WERI-Rb-1 (cell line): ENCODE results near the gene PRKCH.

ENCODE experiments used
- DNase-seq: peaks from one replicate; pipeline ENCODE4 v3.0.0-alpha.2; 2020
- H3K27ac ChIP-seq: fragments of 250-450 bp; sonication (Bioruptor Pico); 2 replicates; pipeline ENCODE4 v1.5.1; 2020; ENCODE audit warnings: mild to moderate bottlenecking, moderate library complexity
- H3K27me3 ChIP-seq: fragments of 250-450 bp; sonication (Bioruptor Pico); 2 replicates; pipeline ENCODE4 v1.5.1; 2021; ENCODE audit warnings: mild to moderate bottlenecking, low read depth, moderate library complexity; ENCODE audit not compliant: insufficient read depth, severe bottlenecking
- H3K36me3 ChIP-seq: fragments of 250-450 bp; sonication (Bioruptor Pico); 2 replicates; pipeline ENCODE4 v1.5.1; 2020; ENCODE audit warnings: mild to moderate bottlenecking, moderate library complexity
- H3K4me3 ChIP-seq: 2 replicates; pipeline ENCODE4 v1.5.1; 2011; ENCODE audit warnings: low read depth, mild to moderate bottlenecking, control low read depth, low read length
- H3K9me3 ChIP-seq: fragments of 250-450 bp; sonication (Bioruptor Pico); 2 replicates; pipeline ENCODE4 v1.5.1; 2021; ENCODE audit warnings: mild to moderate bottlenecking, moderate library complexity; ENCODE audit not compliant: severe bottlenecking
- TF ChIP-seq, protein P1 (sequence below): IDR thresholded peaks from 2 replicates; pipeline ENCODE4 v1.5.1; 2011; ENCODE audit warnings: low read depth, mild to moderate bottlenecking, control low read depth, inconsistent platforms, low read length

PRKCH gene

DNA sequence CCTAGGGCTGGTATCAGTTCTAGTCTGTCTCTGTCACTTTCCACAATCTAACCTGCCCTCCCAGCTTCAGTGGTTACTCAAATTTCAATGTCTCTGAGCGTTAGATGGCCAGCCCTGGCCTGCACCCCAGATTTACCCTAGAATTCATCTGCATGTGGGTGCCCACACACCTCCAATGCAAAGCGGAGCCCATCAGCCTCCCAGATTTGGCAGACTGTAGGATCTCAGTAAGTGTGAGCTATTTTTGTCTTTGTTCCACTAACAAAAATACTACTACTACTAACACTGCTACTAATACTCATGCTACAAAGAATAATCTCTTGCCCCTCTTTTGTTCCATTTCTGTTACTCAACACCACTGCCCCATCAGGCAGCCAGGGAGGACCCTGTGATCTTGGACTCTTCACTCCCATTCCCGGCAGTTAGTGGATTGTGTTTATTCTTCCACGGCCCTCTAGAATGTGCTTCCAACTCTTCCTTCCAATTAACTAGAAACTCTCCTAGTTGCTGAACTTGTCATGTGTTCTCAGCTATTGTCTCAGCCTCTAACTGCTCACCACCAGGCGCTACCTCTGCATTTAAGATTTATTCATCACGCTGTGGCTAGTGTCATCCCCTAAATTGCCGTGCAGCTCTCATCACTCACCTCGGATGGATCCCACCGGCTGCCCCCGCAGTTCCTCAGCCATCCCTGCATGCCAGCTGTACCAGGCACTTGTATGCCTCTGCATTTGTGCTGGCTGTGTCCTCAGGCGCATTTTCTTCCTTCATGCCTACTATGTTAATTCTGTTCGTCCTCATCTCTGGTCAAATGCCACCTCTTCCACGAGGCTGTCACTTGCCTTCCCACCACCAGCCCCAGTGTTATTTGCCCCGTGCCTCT lies 223.3 kb downstream of the PRKCH start:
- DNase-seq, result no peak
- H3K27me3 ChIP-seq, result no peaks in the 10 kb centered on the region
- no peak overlapping the region for H3K27ac ChIP-seq
- TF ChIP-seq, protein P1, sequence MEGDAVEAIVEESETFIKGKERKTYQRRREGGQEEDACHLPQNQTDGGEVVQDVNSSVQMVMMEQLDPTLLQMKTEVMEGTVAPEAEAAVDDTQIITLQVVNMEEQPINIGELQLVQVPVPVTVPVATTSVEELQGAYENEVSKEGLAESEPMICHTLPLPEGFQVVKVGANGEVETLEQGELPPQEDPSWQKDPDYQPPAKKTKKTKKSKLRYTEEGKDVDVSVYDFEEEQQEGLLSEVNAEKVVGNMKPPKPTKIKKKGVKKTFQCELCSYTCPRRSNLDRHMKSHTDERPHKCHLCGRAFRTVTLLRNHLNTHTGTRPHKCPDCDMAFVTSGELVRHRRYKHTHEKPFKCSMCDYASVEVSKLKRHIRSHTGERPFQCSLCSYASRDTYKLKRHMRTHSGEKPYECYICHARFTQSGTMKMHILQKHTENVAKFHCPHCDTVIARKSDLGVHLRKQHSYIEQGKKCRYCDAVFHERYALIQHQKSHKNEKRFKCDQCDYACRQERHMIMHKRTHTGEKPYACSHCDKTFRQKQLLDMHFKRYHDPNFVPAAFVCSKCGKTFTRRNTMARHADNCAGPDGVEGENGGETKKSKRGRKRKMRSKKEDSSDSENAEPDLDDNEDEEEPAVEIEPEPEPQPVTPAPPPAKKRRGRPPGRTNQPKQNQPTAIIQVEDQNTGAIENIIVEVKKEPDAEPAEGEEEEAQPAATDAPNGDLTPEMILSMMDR, result no peak
- H3K9me3 ChIP-seq, result no peaks in the 10 kb centered on the region
- H3K4me3 ChIP-seq, result no peak overlapping the region
- H3K36me3 ChIP-seq, result no peaks in the 10 kb centered on the region

DNA sequence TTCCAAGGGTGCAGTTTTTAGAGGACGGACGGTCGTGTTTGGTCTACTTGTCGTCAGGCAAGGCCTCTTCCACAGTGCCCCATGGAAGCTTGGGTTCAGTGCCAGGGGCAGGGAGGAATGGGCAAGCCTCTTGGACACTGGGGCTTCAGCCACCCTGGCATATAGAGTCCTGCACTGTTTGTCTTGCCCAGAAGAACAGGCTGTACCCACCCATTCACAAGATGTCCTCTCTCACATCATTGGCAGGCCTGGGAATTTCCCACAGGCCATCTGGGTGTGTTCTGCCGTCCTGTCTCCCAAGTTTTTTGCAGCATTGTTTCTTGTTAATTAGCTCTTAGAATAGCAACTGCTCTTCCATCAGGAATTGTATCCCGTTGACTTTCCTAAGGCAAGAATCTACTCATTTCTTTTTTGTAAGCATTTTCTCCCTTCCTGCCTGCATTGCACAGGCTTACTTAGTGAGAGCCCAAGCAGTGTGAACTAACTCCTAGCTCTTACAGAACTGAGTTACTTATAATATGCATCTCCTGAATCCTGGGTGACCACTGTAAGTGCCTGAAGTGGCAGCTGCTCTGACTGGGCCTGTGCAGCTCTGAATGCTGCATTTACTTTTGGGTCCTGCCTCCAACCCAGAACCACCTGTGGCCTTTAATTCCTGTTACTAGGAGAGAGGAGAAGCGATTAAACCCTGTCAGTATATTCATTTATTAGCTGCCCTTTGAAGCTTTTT lies 224.5 kb downstream of the PRKCH start:
- no peak for DNase-seq
- no peaks in the 10 kb centered on the region for H3K9me3 ChIP-seq
- TF ChIP-seq, protein P1, result no peak
- no peak overlapping the region for H3K4me3 ChIP-seq
- no peaks in the 10 kb centered on the region for H3K27me3 ChIP-seq
- no peaks in the 10 kb centered on the region for H3K36me3 ChIP-seq
- no peak overlapping the region for H3K27ac ChIP-seq

DNA sequence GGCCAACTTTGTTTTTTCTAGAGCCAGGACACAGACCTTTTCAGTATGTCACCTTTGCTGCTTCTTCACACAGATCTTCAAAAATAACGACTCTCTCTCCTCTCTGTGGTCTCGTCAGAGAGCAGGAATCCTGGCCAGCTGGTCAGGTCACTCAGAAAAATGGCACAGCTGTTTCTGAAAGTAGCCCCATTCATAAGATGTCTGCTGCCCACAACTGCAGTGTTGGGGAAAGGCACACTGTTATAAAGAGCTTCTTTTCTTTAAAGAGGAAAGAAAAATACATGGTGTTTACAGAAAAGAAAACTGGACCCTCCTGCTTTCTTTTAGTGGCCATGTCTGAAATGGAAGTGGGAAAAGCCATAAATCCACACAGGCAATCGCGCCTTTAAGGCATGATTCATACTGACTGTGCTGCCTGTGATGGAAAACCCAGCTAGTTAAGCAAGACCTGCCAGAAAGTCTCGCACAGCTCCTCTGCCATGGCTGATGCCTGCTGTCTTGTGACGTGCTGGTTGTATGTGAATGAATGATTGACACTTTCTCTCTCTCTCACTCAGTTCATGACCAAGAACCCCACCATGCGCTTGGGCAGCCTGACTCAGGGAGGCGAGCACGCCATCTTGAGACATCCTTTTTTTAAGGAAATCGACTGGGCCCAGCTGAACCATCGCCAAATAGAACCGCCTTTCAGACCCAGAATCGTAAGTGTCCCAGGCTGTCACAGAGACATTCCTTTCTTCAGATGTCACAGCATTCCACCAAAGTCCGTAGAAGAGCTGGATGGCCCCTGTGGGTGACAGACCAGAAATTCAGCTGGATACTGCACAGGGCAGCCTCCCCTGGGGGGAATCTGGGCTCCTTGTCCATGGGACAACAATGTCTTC lies 226.0 kb downstream of the PRKCH start:
- Histone ChIP-seq H3K36me3 (no peaks in the 10 kb centered on the region), H3K27me3 (no peaks in the 10 kb centered on the region), H3K4me3 (no peak overlapping the region), H3K9me3 (no peaks in the 10 kb centered on the region), H3K27ac (no peak overlapping the region)
- TF ChIP-seq, protein P1, result no peak
- DNase-seq, result no peak

DNA sequence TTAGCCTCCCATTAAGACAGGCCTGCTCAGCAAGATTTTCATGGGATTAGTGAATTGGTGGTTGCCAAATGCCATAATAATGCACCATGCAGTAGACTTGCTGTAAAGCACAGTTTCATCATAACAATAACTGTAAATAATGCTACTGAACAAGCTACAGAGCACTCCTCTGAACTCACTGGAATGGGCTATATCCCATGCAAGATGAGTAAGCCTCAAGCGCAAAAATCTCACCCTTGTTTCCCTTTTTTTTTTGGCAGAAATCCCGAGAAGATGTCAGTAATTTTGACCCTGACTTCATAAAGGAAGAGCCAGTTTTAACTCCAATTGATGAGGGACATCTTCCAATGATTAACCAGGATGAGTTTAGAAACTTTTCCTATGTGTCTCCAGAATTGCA lies 228.0 kb downstream of the PRKCH start:
- no peak overlapping the region for H3K4me3 ChIP-seq
- no peaks in the 10 kb centered on the region for H3K36me3 ChIP-seq
- DNase-seq, result no peak
- TF ChIP-seq, protein P1, result no peak
- H3K9me3 ChIP-seq, result no peaks in the 10 kb centered on the region
- no peaks in the 10 kb centered on the region for H3K27me3 ChIP-seq
- H3K27ac ChIP-seq, result no peak overlapping the region

DNA sequence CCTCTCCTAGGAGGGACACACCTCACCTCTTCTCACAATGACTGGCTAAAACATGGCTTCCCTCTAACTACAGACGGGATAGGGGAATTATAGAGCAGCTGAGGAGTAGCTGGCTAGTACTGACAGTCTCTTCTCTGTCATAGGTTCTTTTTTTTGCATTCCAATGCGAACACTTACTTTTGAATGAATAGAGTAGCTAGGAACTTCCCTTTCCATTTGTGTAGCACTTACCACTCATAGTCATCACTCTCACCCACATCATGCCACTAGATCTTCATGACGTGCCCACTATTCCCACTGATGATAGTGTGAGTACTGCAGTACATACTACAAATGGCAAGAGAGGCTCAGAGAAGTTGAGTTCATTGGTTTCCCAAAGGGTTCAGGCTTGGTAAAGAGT lies 230.0 kb downstream of the PRKCH start:
- Histone ChIP-seq H3K27ac (no peak overlapping the region), H3K9me3 (no peaks in the 10 kb centered on the region), H3K36me3 (no peaks in the 10 kb centered on the region), H3K4me3 (no peak overlapping the region), H3K27me3 (no peaks in the 10 kb centered on the region)
- TF ChIP-seq, protein P1, result no peak
- no peak for DNase-seq
